ENCODE results near the gene ANKRD34A.

Gene ANKRD34A

DNA sequence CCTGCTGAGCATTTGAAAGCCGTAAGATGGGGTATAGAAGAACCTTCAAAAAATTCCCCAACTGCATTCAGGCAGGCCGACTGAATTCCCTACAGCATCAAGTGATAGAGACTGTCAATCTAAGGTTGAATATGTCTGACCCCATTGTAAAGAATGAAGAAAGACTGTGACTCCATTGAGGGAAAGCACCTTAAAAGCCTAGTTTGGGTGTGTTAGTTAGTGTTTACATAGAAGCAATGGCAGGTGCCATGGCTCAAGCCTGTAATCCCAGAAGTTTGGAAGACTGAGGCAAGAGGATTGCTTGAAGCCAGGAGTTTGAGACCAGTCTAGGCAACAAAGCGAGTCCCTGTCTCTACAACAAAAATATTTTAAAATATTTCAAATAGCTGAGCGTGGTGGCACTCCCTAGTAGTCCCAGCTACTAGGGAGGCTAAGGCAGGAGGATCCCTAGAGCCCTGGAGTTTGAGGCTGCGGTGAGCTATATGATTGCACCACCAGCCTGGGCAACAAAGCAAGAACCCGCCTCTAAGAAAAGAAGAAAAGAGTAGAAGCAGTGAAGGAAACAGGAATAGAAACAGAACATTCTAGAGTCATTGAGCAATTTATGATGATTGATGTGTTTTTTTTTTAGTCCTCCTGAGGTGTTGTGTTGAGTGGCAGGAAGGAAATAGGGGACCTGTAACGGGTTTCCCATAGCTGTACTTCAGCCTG, 15.5 kb upstream of the ANKRD34A start:
- DNase-seq, result no peak
- Histone ChIP-seq H2AFZ (ENCODE audit: low read depth, low read length) (peak overlapping the region; percentile 27), H3K4me1 (ENCODE audit: insufficient read depth, low read length) (peaks cover 39% of the 10 kb centered on the region), H3K4me2 (ENCODE audit: insufficient read depth, low read length) (peak overlapping the region; percentile 60; the same call in 1 of the 2 replicates), H3K9me3 (ENCODE audit: insufficient read depth, low read length, severe bottlenecking) (no peaks in the 10 kb centered on the region), H3K79me2 (ENCODE audit: insufficient read depth, low read length) (no peaks in the 10 kb centered on the region), H4K20me1 (ENCODE audit: insufficient read depth, low read length) (no peaks in the 10 kb centered on the region), H3K36me3 (ENCODE audit: insufficient read depth, low read length) (peaks cover 7% of the 10 kb centered on the region; the same call in 1 of the 2 replicates), H3K27ac (ENCODE audit: low read length) (peak overlapping the region; percentile 88), H3K9ac (ENCODE audit: low read depth, low read length) (peak overlapping the region; percentile 32; the same call in 1 of the 2 replicates), H3K4me3 (ENCODE audit: low read depth in 1 of 2, low read length in 2 of 2) (0 out of 4 replicates have a peak overlapping the region, but pooled peaks of 1 of the 2 experiments have one; percentile 2), H3K27me3 (ENCODE audit: insufficient read depth, low read length, poor library complexity) (no peaks in the 10 kb centered on the region)
- TF ChIP-seq, protein P1, sequence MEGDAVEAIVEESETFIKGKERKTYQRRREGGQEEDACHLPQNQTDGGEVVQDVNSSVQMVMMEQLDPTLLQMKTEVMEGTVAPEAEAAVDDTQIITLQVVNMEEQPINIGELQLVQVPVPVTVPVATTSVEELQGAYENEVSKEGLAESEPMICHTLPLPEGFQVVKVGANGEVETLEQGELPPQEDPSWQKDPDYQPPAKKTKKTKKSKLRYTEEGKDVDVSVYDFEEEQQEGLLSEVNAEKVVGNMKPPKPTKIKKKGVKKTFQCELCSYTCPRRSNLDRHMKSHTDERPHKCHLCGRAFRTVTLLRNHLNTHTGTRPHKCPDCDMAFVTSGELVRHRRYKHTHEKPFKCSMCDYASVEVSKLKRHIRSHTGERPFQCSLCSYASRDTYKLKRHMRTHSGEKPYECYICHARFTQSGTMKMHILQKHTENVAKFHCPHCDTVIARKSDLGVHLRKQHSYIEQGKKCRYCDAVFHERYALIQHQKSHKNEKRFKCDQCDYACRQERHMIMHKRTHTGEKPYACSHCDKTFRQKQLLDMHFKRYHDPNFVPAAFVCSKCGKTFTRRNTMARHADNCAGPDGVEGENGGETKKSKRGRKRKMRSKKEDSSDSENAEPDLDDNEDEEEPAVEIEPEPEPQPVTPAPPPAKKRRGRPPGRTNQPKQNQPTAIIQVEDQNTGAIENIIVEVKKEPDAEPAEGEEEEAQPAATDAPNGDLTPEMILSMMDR (IDR thresholded peaks at IDR 0.05; ENCODE audit: borderline replicate concordance, extremely low read depth, low read length, poor library complexity, severe bottlenecking), result no peak
- no peak for TF ChIP-seq EZH2 (IDR thresholded peaks at IDR 0.05; ENCODE audit: borderline replicate concordance, low read depth, low read length, severe bottlenecking)
- no peak for ATAC-seq (ENCODE audit: insufficient read depth, low read depth)

DNA sequence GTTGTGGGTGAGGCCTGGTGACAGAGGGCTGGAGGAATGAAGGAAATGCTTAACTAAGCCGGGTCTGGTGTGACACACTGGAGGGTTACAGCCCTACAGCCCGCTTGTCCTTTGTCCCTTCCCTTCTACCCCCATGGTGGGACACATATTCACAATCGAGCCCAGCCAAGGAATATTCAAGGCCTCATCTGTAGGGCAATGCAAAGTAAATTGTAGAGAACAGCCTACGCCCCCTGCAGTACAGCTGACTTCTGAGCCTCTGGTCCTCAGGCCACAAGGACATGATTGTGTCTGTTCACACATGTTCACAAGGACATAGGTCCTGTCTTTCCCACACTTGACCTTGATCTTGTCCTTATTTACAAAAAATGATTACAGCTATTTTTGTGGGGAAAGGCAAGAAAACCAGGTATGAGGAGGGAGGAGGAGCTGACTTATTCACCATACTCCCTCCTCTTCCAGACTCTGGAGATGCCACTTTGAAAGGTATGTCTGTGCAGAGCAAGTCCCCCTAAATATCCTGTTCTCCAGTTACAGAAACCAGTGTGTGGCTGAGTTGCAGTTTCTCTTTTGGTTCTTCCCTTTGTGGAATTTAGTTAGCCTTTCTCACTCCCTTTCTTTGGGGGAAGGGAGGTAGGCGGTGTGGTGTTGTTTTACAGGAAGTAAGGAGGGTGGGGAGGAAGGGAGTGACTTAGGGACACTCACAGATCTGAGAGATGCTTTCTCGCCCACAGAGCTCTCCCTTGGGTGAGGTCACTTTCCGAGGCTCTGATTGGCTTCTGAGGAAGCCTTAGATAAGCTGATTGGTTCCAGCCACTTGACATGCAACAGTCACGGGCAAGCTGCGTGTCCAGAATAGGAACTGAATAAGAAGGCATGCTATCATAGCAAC, 14.7 kb upstream of the ANKRD34A start:
- Histone ChIP-seq H4K20me1 (ENCODE audit: insufficient read depth, low read length) (no peaks in the 10 kb centered on the region), H3K27ac (ENCODE audit: low read length) (peak overlapping the region; percentile 88), H3K36me3 (ENCODE audit: insufficient read depth, low read length) (peaks cover 7% of the 10 kb centered on the region; the same call in 1 of the 2 replicates), H3K4me3 (ENCODE audit: low read depth in 1 of 2, low read length in 2 of 2) (peak overlapping the region in 1 of 2 experiments; percentile 10; a peak in 2 of 4 replicates), H2AFZ (ENCODE audit: low read depth, low read length) (peak overlapping the region; percentile 28), H3K4me1 (ENCODE audit: insufficient read depth, low read length) (peaks cover 39% of the 10 kb centered on the region), H3K4me2 (ENCODE audit: insufficient read depth, low read length) (peak overlapping the region; percentile 60), H3K79me2 (ENCODE audit: insufficient read depth, low read length) (no peaks in the 10 kb centered on the region), H3K27me3 (ENCODE audit: insufficient read depth, low read length, poor library complexity) (no peaks in the 10 kb centered on the region), H3K9ac (ENCODE audit: low read depth, low read length) (peak overlapping the region; percentile 32), H3K9me3 (ENCODE audit: insufficient read depth, low read length, severe bottlenecking) (no peaks in the 10 kb centered on the region)
- no peak for TF ChIP-seq EZH2 (IDR thresholded peaks at IDR 0.05; ENCODE audit: borderline replicate concordance, low read depth, low read length, severe bottlenecking)
- TF ChIP-seq, protein P1 (IDR thresholded peaks at IDR 0.05; ENCODE audit: borderline replicate concordance, extremely low read depth, low read length, poor library complexity, severe bottlenecking), result peak; percentile 59
- DNase-seq (peak; percentile 86), ATAC-seq (ENCODE audit: insufficient read depth, low read depth) (peak; percentile 88)

DNA sequence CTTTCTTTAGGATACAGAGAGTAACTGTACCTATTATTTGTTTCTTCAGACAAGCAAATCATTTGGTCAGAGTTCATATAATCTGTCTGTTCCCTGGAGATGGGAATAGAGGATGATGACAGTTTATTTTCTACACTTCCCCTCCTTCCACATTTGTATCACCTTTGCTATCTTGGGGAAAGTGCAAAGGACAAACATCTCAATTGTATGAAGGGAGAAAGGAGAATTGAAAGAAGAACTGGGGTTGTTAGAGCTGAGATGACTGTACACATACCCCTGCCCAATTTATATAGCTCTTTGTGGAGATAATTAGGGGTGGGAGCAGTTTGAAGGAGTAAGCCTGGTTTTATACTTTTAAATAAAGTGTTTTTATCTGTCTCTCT, 14.1 kb upstream of the ANKRD34A start:
- H3K9ac ChIP-seq (ENCODE audit: low read depth, low read length), result peak overlapping the region; percentile 32
- peak overlapping the region; percentile 28 for H2AFZ ChIP-seq (ENCODE audit: low read depth, low read length)
- H3K36me3 ChIP-seq (ENCODE audit: insufficient read depth, low read length), result peaks cover 7% of the 10 kb centered on the region; the same call in 1 of the 2 replicates
- peak overlapping the region in 1 of 2 experiments; percentile 10; a peak in 2 of 4 replicates for H3K4me3 ChIP-seq (ENCODE audit: low read depth in 1 of 2, low read length in 2 of 2)
- H3K4me1 ChIP-seq (ENCODE audit: insufficient read depth, low read length), result peaks cover 39% of the 10 kb centered on the region
- no peaks in the 10 kb centered on the region for H4K20me1 ChIP-seq (ENCODE audit: insufficient read depth, low read length)
- no peaks in the 10 kb centered on the region for H3K9me3 ChIP-seq (ENCODE audit: insufficient read depth, low read length, severe bottlenecking)
- H3K27ac ChIP-seq (ENCODE audit: low read length), result peak overlapping the region; percentile 88
- H3K79me2 ChIP-seq (ENCODE audit: insufficient read depth, low read length), result no peaks in the 10 kb centered on the region
- TF ChIP-seq EZH2 (IDR thresholded peaks at IDR 0.05; ENCODE audit: borderline replicate concordance, low read depth, low read length, severe bottlenecking), result no peak
- TF ChIP-seq, protein P1 (IDR thresholded peaks at IDR 0.05; ENCODE audit: borderline replicate concordance, extremely low read depth, low read length, poor library complexity, severe bottlenecking), result no peak
- ATAC-seq (ENCODE audit: insufficient read depth, low read depth), result no peak
- H3K27me3 ChIP-seq (ENCODE audit: insufficient read depth, low read length, poor library complexity), result no peaks in the 10 kb centered on the region
- DNase-seq, result no peak
- peak overlapping the region; percentile 60 for H3K4me2 ChIP-seq (ENCODE audit: insufficient read depth, low read length)
